Right lobe of liver (tissue), 4 donors: ENCODE data around the gene GDF2.

Experiments used
- POLR2A ChIP-seq: fragments of 450-650 bp; IDR thresholded peaks from one replicate; pipeline ENCODE4 v1.6.1; 2017; ENCODE audit warnings: antibody characterized with exemption, mild to moderate bottlenecking
- TF ChIP-seq, protein P1 (sequence below), 4 donors: fragments of 200-600 bp in 3 of 4; fragments of 450-650 bp in 1 of 4; IDR thresholded peaks; one replicate each; pipeline versions ENCODE4 v1.5.1 to v1.8.0; 2016 to 2022; ENCODE audit warnings: antibody characterized with exemption in 4 of 4, mild to moderate bottlenecking in 2 of 4
- donor health status: DM: no; HTN: no; CAD: no.
- donor health status: DM: no; HTN: no; CAD: no.
- donor health status: DM: no; HTN: yes; CAD: no.

DNA sequence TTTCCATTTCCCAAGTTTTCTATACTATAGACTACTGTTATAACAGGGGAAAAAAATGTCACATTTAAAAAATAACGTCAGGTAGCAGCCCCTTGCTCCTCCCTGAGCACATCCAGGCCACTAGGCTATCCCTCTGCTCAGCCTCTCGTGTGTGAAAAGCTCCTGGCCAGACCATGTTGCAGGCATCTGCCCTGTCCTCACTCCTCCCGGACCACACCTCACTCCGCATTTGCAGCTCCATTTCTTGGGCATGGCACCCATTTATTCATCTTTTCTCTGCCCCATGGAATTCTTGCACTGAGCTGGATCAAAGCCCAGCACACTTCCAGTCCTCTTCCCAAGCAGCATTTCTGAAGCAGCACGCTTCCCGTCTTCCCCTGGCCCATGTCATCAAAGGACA is 1.4 kb upstream of the GDF2 start:
- TF ChIP-seq, protein P1, sequence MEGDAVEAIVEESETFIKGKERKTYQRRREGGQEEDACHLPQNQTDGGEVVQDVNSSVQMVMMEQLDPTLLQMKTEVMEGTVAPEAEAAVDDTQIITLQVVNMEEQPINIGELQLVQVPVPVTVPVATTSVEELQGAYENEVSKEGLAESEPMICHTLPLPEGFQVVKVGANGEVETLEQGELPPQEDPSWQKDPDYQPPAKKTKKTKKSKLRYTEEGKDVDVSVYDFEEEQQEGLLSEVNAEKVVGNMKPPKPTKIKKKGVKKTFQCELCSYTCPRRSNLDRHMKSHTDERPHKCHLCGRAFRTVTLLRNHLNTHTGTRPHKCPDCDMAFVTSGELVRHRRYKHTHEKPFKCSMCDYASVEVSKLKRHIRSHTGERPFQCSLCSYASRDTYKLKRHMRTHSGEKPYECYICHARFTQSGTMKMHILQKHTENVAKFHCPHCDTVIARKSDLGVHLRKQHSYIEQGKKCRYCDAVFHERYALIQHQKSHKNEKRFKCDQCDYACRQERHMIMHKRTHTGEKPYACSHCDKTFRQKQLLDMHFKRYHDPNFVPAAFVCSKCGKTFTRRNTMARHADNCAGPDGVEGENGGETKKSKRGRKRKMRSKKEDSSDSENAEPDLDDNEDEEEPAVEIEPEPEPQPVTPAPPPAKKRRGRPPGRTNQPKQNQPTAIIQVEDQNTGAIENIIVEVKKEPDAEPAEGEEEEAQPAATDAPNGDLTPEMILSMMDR (IDR thresholded peaks at IDR 0.05), result no peak
- no peak for TF ChIP-seq POLR2A
